HEK293T (cell line): ENCODE measurements around the gene MSRB3.

Source experiments
- BHLHE40 ChIP-seq: fragments of 450-650 bp; IDR thresholded peaks from 2 replicates; pipeline ENCODE4 v1.6.1; 2016; ENCODE audit warnings: mild to moderate bottlenecking, moderate library complexity, borderline replicate concordance
- CTBP1 ChIP-seq: fragments of 450-650 bp; IDR thresholded peaks from 2 replicates; pipeline ENCODE4 v1.6.1; 2016; ENCODE audit warnings: borderline replicate concordance
- L3MBTL2 ChIP-seq: fragments of 450-650 bp; conservative IDR thresholded peaks from 2 replicates; pipeline ENCODE4 v1.6.1; 2016; ENCODE audit warnings: mild to moderate bottlenecking
- LEF1 ChIP-seq: fragments of 450-650 bp; IDR thresholded peaks from 2 replicates; pipeline ENCODE4 v1.6.1; 2017; ENCODE audit warnings: mild to moderate bottlenecking, borderline replicate concordance
- SP1 ChIP-seq: fragments of 450-650 bp; IDR thresholded peaks from 2 replicates; pipeline ENCODE4 v1.6.1; 2017
- SUZ12 ChIP-seq: fragments of 450-650 bp; IDR thresholded peaks from 2 replicates; pipeline ENCODE4 v1.6.1; 2016; ENCODE audit warnings: mild to moderate bottlenecking

DNA sequence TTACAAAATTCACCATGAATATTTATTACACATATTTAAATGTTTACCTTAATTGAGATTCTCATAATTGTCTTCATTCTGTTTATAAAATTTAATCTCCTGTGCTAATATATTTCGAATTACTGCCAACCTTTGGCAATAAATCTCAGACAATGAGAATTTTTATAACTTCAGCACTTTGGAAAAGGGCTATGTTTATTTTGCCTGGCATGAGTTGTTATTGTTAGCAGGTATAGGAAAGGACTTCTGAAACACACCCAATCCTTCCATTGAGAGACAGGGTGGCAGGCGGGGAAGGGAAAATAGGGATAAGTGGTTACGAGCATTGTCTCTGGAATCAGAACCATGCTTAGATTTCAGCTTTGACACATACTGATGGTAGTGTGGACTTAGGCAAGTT lies 12.1 kb upstream of the MSRB3 start:
- TF ChIP-seq BHLHE40, result no peak
- TF ChIP-seq LEF1, result no peak
- TF ChIP-seq CTBP1, result peak; percentile 29; the same call in 1 of the 2 replicates
- TF ChIP-seq SP1, result no peak
- TF ChIP-seq SUZ12, result no peak
- no peak for TF ChIP-seq L3MBTL2
